Measurements from ENCODE around the gene CFAP73.

Gene CFAP73

GRCh38 chr12:113119980-113120669, 29.4 kb upstream of the CFAP73 start:
- no peak for DNase-seq (ENCODE audit: low read depth in 2 of 3, low spot score in 1 of 3)

GRCh38 chr12:113120670-113121370, 28.7 kb upstream of the CFAP73 start:
- no peak for DNase-seq (ENCODE audit: low read depth in 2 of 3, low spot score in 1 of 3)

- no peak for DNase-seq (ENCODE audit: low read depth in 2 of 3, low spot score in 1 of 3)
Observed at GRCh38 chr12:113127791-113128199, 21.7 kb upstream of the CFAP73 start.

- no peak for DNase-seq (ENCODE audit: low read depth in 2 of 3, low spot score in 1 of 3)
Observed at GRCh38 chr12:113128802-113129663, 20.5 kb upstream of the CFAP73 start.

- DNase-seq (ENCODE audit: low read depth in 2 of 3, low spot score in 1 of 3), result no peak
Observed at GRCh38 chr12:113129664-113130456, 19.7 kb upstream of the CFAP73 start.

GRCh38 chr12:113130457-113131135, 18.9 kb upstream of the CFAP73 start:
- no peak for DNase-seq (ENCODE audit: low read depth in 2 of 3, low spot score in 1 of 3)

- DNase-seq (ENCODE audit: low read depth in 2 of 3, low spot score in 1 of 3), result no peak
Observed at GRCh38 chr12:113131556-113131955, 18.0 kb upstream of the CFAP73 start.

- no peak for DNase-seq (ENCODE audit: low read depth in 2 of 3, low spot score in 1 of 3)
Observed at GRCh38 chr12:113133036-113133435, 16.5 kb upstream of the CFAP73 start.

GRCh38 chr12:113133666-113134065, 15.9 kb upstream of the CFAP73 start:
- no peak for DNase-seq (ENCODE audit: low read depth in 2 of 3, low spot score in 1 of 3)

GRCh38 chr12:113134071-113134470, 15.5 kb upstream of the CFAP73 start:
- no peak for DNase-seq (ENCODE audit: low read depth in 2 of 3, low spot score in 1 of 3)

- no peak for DNase-seq (ENCODE audit: low read depth in 2 of 3, low spot score in 1 of 3)
Observed at GRCh38 chr12:113134521-113134951, 15.0 kb upstream of the CFAP73 start.

- peak; percentile 72 to 83 (median 78) for DNase-seq (ENCODE audit: low read depth in 2 of 3, low spot score in 1 of 3)
Observed at GRCh38 chr12:113135178-113136127, 14.1 kb upstream of the CFAP73 start, which contains the start of gene RASAL1. TSS of gene RASAL1 (minus strand) at chr12:113135761. CDS start at chr12:113135462, 299 bp downstream.

- DNase-seq (ENCODE audit: low read depth in 2 of 3, low spot score in 1 of 3), result peak; percentile 41 to 64 (median 62)
Observed at GRCh38 chr12:113136128-113136989, 13.2 kb upstream of the CFAP73 start.

GRCh38 chr12:113136990-113137511, 12.5 kb upstream of the CFAP73 start:
- no peak for DNase-seq (ENCODE audit: low read depth in 2 of 3, low spot score in 1 of 3)

- DNase-seq (ENCODE audit: low read depth in 2 of 3, low spot score in 1 of 3), result no peak
Observed at GRCh38 chr12:113137861-113138783, 11.4 kb upstream of the CFAP73 start.

- no peak for DNase-seq (ENCODE audit: low read depth in 2 of 3, low spot score in 1 of 3)
Observed at GRCh38 chr12:113138826-113139225, 10.7 kb upstream of the CFAP73 start.

GRCh38 chr12:113140706-113141105, 8.8 kb upstream of the CFAP73 start:
- no peak for DNase-seq (ENCODE audit: low read depth in 2 of 3, low spot score in 1 of 3)
